ENCODE measurements around the gene CSF2. TPM values are rescaled to one million over a fixed set of nuclear protein-coding genes. Genes with fewer than 3 reads are reported as not detected.

Gene CSF2
- total RNA-seq, 3 donors from 2014 or later (not counting 1 experiment from before 2014, with no cell fraction given): 0.65 to 1.2 (median 0.82) TPM

- intact Hi-C loops (cut with micrococcal nuclease): no loop called here
- 98% methylated on average over 4 of the region's 4 CpGs for WGBS (ENCODE audit: insufficient coverage)
Measured at GRCh38 chr5:132085686-132086085, 12.1 kb downstream of the CSF2 start.

GRCh38 chr5:132086277-132086794, 12.7 kb downstream of the CSF2 start:
- Mint-ChIP-seq H3K27me3 (ENCODE audit: low read depth in 2 of 2) (no peaks in the 10 kb centered on the region), H3K36me3 (no peaks in the 10 kb centered on the region), H3K4me3 (no peak overlapping the region), H3K27ac (no peak overlapping the region), H3K9me3 (no peaks in the 10 kb centered on the region), H3K4me1 (peaks cover 11 to 22% of the 10 kb centered on the region in 2 donors)
- ATAC-seq (no peak), DNase-seq (no peak)
- no peak overlapping the region for H3K4me3 ChIP-seq (ENCODE audit: low read length)
- peaks cover 9% of the 10 kb centered on the region for H3K4me1 ChIP-seq (ENCODE audit: control insufficient read depth, insufficient read depth, low read length)
- no peaks in the 10 kb centered on the region for H3K27me3 ChIP-seq (ENCODE audit: control insufficient read depth, insufficient read depth, low read length)
- no peak overlapping the region for H3K27ac ChIP-seq (ENCODE audit: low read length)
- intact Hi-C loops (cut with micrococcal nuclease): no loop called here
- H3K36me3 ChIP-seq (ENCODE audit: control insufficient read depth, insufficient read depth, low read length): no peaks in the 10 kb centered on the region
- TF ChIP-seq CTCF (IDR thresholded peaks at IDR 0.05): no peak
- no peaks in the 10 kb centered on the region for H3K9me3 ChIP-seq (ENCODE audit: control insufficient read depth, insufficient read depth, low read length)
- 88% methylated on average over 2 of the region's 2 CpGs for WGBS (ENCODE audit: insufficient coverage)

More at GRCh38 chr5:132085686-132086085, 12.1 kb downstream of the CSF2 start:
- ATAC-seq: no peak
- peak overlapping the region in 1 of 2 donors; percentile 8 for H3K27ac Mint-ChIP-seq
- Histone ChIP-seq H3K27ac (ENCODE audit: low read length) (no peak overlapping the region), H3K9me3 (ENCODE audit: control insufficient read depth, insufficient read depth, low read length) (no peaks in the 10 kb centered on the region), H3K4me3 (ENCODE audit: low read length) (no peak overlapping the region), H3K4me1 (ENCODE audit: control insufficient read depth, insufficient read depth, low read length) (peaks cover 9% of the 10 kb centered on the region), H3K36me3 (ENCODE audit: control insufficient read depth, insufficient read depth, low read length) (no peaks in the 10 kb centered on the region), H3K27me3 (ENCODE audit: control insufficient read depth, insufficient read depth, low read length) (no peaks in the 10 kb centered on the region)
- no peaks in the 10 kb centered on the region for H3K36me3 Mint-ChIP-seq
- H3K4me1 Mint-ChIP-seq: peaks cover 11 to 22% of the 10 kb centered on the region in 2 donors
- TF ChIP-seq CTCF (IDR thresholded peaks at IDR 0.05): no peak
- DNase-seq: no peak
- H3K4me3 Mint-ChIP-seq: no peak overlapping the region
- H3K9me3 Mint-ChIP-seq: no peaks in the 10 kb centered on the region
- H3K27me3 Mint-ChIP-seq (ENCODE audit: low read depth in 2 of 2): no peaks in the 10 kb centered on the region

DNA sequence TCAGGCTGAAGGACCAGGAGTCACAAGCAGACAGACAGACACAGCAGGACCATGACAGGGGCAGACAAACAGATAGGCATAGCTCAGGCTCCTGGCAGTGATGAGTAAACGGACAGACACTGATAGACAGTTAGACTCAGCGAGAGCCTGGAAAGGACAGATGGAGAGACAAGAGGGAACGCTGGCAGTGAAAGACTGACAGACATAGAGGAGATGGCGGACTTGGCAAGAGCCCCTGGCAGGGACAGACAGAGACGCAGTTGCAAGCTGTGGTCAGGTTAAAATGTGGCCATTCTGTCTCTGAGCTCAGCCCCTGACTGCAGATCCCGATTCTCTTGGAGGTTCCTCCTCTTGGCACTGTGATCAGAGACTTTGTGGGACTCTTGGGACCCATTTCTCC, 13.6 kb downstream of the CSF2 start:
- Mint-ChIP-seq H3K36me3 (no peaks in the 10 kb centered on the region), H3K4me3 (no peak overlapping the region), H3K27me3 (ENCODE audit: low read depth in 2 of 2) (no peaks in the 10 kb centered on the region), H3K9me3 (no peaks in the 10 kb centered on the region), H3K4me1 (peaks cover 11 to 22% of the 10 kb centered on the region in 2 donors), H3K27ac (no peak overlapping the region)
- WGBS (ENCODE audit: insufficient coverage): 96% methylated on average over 6 of the region's 6 CpGs
- H3K27ac ChIP-seq (ENCODE audit: low read length): no peak overlapping the region
- H3K36me3 ChIP-seq (ENCODE audit: control insufficient read depth, insufficient read depth, low read length): no peaks in the 10 kb centered on the region
- ATAC-seq (no peak), DNase-seq (no peak)
- no peak for TF ChIP-seq CTCF (IDR thresholded peaks at IDR 0.05)
- peaks cover 9% of the 10 kb centered on the region for H3K4me1 ChIP-seq (ENCODE audit: control insufficient read depth, insufficient read depth, low read length)
- no peaks in the 10 kb centered on the region for H3K9me3 ChIP-seq (ENCODE audit: control insufficient read depth, insufficient read depth, low read length)
- H3K27me3 ChIP-seq (ENCODE audit: control insufficient read depth, insufficient read depth, low read length): no peaks in the 10 kb centered on the region
- H3K4me3 ChIP-seq (ENCODE audit: low read length): no peak overlapping the region
- intact Hi-C loops (cut with micrococcal nuclease): no loop called here

DNA sequence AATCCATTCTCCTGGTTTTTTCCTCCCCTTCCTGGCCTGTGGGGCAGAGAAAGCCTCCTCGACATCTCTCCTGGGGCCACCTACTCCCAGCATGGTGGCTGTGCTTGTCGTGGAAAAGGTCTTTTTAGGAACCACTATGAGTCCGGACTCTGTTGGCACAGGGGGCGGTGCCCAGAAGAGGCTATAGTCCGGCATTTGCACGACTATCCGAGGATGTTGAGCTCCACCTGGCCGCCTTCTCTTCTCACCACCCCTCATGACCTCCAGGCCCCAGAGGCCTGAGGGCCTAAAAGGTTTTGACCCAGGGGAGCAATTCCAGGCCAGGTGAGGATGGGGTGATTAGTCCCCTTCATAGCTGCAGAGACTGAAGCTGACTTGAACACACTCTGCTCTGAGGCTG, 14.1 kb downstream of the CSF2 start:
- WGBS (ENCODE audit: insufficient coverage): 96% methylated on average over 7 of the region's 8 CpGs
- H3K27ac Mint-ChIP-seq: no peak overlapping the region
- H3K36me3 ChIP-seq (ENCODE audit: control insufficient read depth, insufficient read depth, low read length): no peaks in the 10 kb centered on the region
- no peak for DNase-seq
- intact Hi-C loops (cut with micrococcal nuclease): no loop called here
- no peak for TF ChIP-seq CTCF (IDR thresholded peaks at IDR 0.05)
- H3K4me3 ChIP-seq (ENCODE audit: low read length): no peak overlapping the region
- no peak overlapping the region for H3K27ac ChIP-seq (ENCODE audit: low read length)
- no peak overlapping the region for H3K4me3 Mint-ChIP-seq
- H3K27me3 Mint-ChIP-seq (ENCODE audit: low read depth in 2 of 2): no peaks in the 10 kb centered on the region
- peaks cover 11 to 22% of the 10 kb centered on the region in 2 donors for H3K4me1 Mint-ChIP-seq
- no peaks in the 10 kb centered on the region for H3K27me3 ChIP-seq (ENCODE audit: control insufficient read depth, insufficient read depth, low read length)
- peaks cover 8% of the 10 kb centered on the region for H3K4me1 ChIP-seq (ENCODE audit: control insufficient read depth, insufficient read depth, low read length)
- ATAC-seq: no peak
- no peaks in the 10 kb centered on the region for H3K9me3 ChIP-seq (ENCODE audit: control insufficient read depth, insufficient read depth, low read length)
- H3K36me3 Mint-ChIP-seq: no peaks in the 10 kb centered on the region
- H3K9me3 Mint-ChIP-seq: no peaks in the 10 kb centered on the region

All from natural killer cell (primary cell).